H4 (cell line): ENCODE data around the gene HSP90B1. TPM values are rescaled to one million over a fixed set of nuclear protein-coding genes. Genes with fewer than 3 reads are reported as not detected.

ENCODE experiments used
- DNase-seq: peaks from one replicate; pipeline ENCODE4 v3.0.0-alpha.2; 2015; ENCODE audit warnings: low spot score
- total RNA-seq: library from RNA; depleted of rRNA; stranded (reverse); fragments of >200 nt; shearing (Covaris generic); gene quantifications from 2 replicates; pipeline ENCODE4 v1.2.3, GENCODE V29; 2014; rRNA removed

HSP90B1 gene
- total RNA-seq, 1 experiment from 2014 or later: 561 TPM

DNA sequence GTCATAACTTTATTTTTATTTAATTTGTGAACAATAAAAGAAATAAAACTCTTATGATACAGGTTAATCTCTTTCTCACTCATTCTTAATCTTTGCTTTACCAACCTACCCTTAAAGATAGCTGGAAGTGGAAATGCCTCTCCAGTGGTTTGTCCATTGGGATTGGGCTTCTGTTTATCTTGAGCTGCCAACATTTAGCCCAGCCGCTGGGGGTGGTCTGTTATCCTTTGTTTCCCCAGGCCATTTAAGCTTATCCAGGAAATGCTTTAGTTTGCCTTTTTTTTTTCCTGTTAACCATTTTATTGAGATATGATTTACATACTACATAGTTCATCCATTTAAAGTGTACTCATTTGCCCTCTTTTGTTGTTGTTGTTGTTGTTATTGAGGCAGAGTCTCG, 43.7 kb downstream of the HSP90B1 start:
- no peak for DNase-seq

- no peak for DNase-seq
These were observed 45.2 kb downstream of the HSP90B1 start for GRCh38 chr12:103975368-103975767.

DNA sequence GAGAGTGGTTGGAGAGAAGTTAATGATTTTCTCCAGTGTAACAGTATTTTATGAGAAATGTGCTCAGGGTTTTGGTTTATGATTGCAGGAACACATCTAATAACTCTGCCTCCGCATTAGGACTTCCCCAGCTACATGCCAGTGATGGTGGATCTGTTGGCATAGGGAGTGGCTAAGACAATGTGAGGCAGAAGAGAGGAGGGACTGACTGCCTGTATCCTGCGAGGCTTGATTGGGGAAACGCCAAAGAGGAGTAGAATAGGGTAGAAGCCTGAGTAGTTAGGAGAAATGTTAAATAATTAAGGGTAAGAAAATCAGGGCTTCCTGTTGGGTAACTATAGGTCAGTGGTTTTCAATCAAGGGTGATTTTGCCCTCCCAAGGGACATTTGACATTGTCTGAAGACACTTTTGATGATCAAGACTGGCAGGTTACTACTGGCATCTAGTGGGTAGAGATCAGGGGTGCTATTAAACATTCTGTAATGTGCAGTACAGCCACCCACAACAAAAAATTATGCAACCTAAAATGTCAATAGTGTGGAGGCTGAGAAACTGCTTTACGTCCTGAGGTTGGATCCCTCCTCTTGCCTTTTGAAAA, 48.3 kb downstream of the HSP90B1 start:
- no peak for DNase-seq

DNA sequence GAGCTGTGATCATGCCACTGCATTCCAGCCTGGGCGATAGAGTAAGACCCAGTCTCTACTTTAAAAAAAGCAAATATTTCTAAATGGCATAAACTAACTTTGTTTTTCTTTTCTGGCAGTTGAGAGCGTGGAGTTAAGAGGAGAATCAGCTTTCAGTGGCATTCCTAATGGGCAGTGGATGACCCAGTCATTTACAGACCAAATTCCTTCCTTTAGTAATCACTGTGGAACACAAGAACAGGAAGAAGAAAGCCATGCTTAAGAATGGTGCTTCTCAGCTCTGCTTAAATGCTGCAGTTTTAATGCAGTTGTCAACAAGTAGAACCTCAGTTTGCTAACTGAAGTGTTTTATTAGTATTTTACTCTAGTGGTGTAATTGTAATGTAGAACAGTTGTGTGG, 56.6 kb downstream of the HSP90B1 start:
- DNase-seq: no peak

GRCh38 chr12:103994235-103994634, 64.0 kb downstream of the HSP90B1 start:
- DNase-seq: no peak

DNA sequence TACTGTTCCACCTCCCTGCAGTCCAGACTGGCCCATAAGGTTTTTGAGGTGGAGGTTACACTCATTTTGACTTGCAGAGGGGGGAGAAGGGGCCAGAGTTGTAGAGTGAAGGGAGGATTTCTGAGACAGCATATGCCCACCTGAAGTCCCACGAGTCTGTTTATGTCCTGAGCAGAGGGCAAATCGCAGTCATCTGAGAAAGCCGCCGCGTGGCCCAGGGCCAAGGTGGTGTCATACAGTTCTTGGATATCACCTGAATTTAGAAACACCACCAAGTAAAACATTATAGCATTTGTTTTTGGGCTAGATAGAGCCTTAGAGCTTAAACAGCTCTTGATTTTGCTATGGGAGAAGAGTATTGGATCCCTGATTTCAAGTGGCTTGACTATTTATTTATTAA, 66.4 kb downstream of the HSP90B1 start:
- no peak for DNase-seq

GRCh38 chr12:103997286-103997900, 67.2 kb downstream of the HSP90B1 start:
- no peak for DNase-seq

Other genes with a start within 250 kb of the HSP90B1 start
- gene NT5DC3, start 89.2 kb upstream of the HSP90B1 start, total RNA-seq: 3.2 and 3.7 TPM in 2 replicates
- 34.2 and 39.0 TPM in 2 replicates for gene TDG, start 35.5 kb downstream of the HSP90B1 start, total RNA-seq
- 25.3 and 39.7 TPM in 2 replicates for gene GLT8D2, start 119.8 kb downstream of the HSP90B1 start, total RNA-seq
- 6.7 and 7.1 TPM in 2 replicates for gene HCFC2, start 134.1 kb downstream of the HSP90B1 start, total RNA-seq
- gene NFYB, start 207.8 kb downstream of the HSP90B1 start, total RNA-seq: 25.8 and 27.2 TPM in 2 replicates